Activated effector memory CD4-positive, alpha-beta T cell treated with Interleukin-2 at 50 U/mL for 16 hours (primary cell): ENCODE results near the gene FGD3.
A peak's percentile ranks its signal among the peaks of the same experiment; 100 is the strongest.

ENCODE experiments used
- DNase-seq: peaks from one replicate; pipeline ENCODE4 v3.0.0-alpha.2; 2020

FGD3 gene

GRCh38 chr9:93058355-93059010, 111.2 kb downstream of the FGD3 start, which contains the start of gene SUSD3:
SUSD3 (plus strand) TSS chr9:93058701; CDS start chr9:93058743, 42 bp downstream.
- peak; percentile 64 for DNase-seq

DNA sequence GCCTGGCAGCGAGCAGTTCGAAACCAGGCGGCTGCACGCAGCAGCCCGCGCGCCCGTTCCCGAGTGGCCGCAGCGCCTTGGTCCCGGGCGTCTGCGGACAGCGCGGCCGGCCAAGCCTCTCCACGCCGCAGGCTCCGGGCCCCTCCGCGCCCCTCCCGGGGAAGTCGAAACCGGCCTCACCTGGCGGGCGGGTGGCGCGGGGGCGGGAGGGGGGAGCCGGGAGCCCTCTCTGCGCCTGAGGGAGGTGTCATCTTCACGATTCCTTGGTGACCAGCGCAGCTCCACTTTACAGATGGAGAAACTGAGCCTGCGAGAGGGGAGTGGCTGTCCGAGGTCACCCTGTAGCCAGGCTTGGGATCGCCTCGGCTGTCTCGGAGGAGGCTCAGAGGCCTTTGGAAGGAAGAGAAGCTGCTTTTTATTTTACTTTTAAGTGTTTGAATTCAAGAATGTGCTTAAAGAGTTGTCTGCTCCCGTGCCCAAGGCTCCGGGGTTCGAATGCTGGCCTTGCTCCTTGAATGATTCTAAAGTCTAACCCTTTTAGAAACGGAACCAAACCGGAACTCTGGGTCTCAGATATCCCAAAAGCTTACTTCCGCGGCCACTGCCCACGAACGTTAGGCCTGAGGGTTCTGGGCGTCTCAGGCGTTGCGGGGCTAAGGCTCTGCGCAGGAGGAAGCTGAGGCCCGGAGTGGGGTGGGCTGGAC, 111.8 kb downstream of the FGD3 start:
- DNase-seq, result peak; percentile 22

DNA sequence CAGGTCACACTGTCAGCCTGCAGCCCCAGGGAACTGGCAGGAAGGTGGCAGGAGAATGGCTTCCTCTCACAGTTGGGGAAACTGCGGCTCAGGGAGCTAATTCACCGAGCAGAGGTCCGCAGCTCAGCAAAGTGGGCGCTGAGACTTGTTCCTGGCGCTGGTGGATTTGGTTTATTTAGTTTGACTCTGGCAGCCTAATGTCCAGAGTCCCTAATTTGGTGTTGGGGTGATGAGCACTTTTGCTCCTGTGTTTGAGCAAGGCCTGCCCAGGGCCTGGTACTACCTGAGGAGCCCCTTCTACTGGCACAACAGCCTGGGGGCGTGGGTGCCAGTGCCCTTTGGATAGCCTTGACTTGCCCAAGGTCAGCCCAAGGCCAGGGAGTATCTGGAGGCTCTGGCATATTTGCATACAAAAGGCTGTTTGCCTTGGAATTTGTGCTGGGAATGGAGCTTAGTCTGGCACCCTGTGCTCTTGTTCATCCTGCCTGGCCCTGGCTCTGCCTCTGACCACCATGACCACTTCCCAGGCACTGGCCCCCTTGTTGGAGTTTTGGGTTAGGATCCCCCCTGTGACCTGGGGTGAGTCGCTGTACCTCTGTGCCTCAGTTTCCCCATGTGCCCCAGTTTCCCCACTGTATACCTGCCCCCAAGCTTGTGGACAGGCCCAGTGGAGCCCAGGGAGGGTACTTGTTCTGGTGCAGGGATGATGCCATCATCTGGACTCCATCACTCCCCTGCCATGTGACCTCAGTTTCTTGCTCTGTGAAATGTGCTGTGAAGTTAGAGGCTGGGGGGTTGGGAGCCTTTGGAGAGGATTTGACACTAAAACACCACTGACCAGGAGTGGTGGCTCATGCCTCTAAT, 112.6 kb downstream of the FGD3 start:
- DNase-seq, result no peak

GRCh38 chr9:93060746-93061259, 113.5 kb downstream of the FGD3 start:
- DNase-seq, result no peak

DNA sequence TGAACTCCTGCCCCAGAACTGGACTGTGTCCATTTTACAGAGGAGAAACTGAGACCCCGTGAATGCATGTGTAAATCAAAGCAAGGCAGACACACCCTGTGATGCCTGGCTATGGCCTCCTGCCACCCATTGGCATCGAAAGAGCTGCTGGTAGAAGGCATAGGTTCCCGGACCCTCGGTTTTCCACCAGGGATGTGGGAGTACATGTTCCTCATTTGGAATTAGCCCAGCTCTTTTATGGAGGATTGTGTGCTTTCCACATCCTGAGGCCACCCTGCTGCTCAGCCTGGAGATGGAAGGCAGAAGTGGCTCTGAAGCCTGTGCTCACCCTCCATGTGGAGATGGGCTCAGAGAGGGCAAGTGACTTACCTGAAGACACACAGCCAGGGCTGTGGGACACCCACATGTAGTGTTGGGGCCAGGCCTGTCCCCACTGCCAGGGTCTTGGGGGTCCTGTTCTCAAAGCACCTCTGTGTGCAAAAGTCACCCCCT, 114.0 kb downstream of the FGD3 start:
- no peak for DNase-seq

- no peak for DNase-seq
These were observed 114.8 kb downstream of the FGD3 start for GRCh38 chr9:93061791-93062763.

DNA sequence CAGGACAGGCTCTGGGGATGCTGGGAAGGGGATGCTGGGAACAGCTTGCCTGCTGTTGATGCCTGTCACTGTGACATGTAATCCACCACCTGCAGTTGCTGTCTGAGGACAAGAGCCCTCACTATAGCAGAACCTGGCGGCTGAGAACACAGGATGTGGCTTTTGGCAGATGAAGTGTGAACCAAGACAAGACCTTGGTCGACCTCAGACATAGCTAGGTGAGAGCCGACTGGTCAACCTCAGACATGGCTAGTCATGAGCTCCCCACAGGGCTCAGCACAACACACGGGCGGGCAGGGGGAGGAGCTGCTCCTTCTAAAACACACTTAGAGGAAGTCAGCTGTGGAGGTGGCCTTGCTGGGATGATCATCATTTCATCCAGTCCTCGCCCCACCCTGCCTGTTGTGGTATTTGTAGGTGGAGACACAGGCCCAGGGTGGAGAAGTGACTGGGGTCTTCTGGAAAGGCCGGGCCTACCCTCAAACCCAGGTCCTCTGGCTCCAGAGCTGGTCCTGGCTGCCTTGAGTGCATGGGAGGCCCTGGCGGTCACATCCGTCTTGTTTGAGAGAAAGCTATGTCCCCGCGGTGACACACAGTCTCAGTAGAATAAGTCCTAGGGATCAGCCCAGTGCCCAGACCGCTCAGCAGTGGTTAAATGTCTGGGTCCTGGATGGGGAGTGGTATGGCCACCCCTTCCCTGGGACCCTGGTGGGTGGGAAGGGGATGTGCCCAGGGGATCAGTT, 117.2 kb downstream of the FGD3 start:
- peak; percentile 85 for DNase-seq

- no peak for DNase-seq
These were observed 117.9 kb downstream of the FGD3 start for GRCh38 chr9:93065135-93065720.

DNA sequence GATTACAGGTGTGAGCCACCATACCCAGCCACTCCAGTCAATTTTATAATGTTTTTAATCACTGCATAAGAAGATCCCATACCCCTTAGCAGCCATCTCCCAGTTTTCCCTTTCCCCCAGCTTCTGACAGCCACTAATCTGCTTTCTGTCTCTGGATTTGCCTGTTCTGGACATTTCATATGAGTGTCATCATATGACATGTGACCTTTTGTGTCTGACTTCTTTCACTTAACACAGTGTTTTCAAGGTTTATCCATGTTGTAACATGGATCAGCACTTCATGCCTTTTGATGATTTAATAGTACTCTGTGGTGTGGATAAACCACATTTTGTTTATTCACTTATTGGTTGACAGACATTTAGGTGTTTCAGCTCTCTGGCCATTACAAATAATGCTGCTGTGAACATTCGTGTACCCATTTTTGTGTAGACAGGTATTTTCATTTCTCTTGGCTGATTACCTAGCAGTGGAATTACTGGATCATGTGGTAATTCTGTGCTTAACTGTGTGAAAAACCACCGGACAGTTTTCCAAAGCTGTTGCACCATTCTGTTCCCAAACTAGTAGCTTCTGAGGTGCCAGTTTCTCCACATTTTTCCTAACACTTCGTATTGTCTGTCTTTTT, 119.8 kb downstream of the FGD3 start:
- no peak for DNase-seq

GRCh38 chr9:93068956-93069355, 121.6 kb downstream of the FGD3 start:
- DNase-seq, result no peak

GRCh38 chr9:93071464-93071863, 124.1 kb downstream of the FGD3 start:
- DNase-seq, result no peak

DNA sequence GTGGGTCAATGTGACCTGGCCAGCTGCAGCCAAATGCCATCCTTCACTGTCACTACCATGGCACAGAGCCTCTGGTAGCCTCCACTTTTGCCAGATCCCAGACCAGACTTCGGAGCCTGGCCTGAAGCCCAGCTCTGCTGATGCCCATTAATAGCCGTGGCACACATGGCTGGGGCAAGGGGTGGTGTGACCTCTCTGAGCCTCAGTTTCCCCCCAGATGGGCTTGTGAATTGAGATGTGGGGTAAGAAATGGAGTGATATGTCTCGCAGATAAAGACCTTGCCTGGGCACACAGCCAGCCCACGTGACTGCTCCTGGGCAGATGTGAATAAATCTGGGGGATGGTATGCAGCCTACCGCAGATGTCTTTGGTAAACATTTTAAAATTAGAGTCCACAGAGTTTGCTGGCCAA, 125.1 kb downstream of the FGD3 start:
- DNase-seq, result no peak

GRCh38 chr9:93076101-93076791, 128.9 kb downstream of the FGD3 start:
- no peak for DNase-seq

DNA sequence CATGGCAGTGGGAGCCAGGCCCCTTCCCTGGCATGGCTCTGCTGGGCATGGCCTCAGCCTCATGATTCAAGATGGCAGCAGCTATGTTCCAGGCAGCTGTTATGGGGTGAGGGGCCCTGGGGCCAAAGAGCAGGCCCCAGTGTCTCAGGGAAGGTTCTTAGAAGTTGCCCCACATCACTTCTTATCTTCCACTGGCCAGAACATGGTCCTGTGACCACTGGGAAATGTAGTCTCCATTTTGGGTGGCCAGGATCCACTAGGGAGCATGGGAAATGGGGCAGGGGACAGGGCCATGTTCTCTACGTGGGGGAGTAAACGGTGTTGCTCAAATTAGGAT, 129.4 kb downstream of the FGD3 start:
- no peak for DNase-seq

DNA sequence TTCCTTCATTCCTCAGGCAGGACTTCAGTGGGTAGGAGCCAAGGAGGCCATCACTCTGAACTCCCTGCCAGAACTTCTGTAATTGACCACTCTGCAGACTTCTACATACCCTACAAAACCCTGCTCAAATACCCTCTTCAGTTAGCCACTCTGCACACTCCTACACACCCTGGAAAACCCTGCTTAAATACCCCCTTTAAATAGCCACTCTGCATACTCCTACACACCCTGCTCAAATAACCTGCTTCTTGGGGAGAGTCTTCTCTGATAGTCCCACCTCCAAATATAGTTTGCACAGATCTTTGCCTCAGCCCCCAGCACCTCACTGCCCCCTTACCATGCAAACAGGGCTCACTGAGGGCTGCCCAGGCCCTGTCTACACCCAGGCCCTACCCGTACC, 130.0 kb downstream of the FGD3 start:
- no peak for DNase-seq

GRCh38 chr9:93077811-93078210, 130.5 kb downstream of the FGD3 start:
- no peak for DNase-seq

DNA sequence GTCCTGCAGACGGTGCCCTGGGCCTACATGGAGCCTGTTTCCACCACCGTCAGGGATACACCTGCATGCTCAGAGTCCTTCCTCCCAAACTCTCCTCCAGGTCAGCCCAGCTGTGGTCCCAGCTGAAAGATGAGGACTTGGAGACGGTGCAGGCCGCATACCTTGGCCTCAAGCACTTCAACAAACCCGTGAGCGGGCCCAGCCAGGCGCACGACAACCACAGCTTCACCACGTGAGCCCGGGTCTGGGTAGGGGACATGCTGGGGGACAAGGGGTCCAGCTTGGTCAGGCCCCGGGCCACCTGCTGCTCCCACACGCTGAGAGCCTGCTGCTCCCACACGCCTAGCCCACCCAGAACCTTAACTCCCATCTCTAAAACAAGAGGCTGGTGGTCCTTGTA, 132.0 kb downstream of the FGD3 start:
- no peak for DNase-seq

DNA sequence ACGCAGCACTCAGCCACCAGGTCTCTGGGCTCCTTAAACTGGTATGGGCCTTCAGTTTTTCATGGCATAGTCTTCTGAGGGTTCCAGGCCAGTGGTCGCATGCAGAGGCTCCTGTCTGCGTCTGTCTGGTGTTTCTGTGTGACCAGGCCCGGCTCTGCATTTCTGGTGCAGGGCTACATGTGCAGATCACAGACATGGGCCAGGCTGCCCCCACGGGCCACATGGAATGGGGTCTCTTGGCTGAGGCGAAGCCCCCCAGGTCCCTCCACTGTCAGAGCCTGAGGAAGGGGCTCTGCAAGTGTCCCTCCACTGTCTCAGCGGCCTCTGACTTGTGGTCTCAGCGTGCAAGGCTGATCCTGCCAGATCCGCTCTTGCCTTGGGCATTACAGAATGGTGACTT, 133.1 kb downstream of the FGD3 start:
- no peak for DNase-seq

DNA sequence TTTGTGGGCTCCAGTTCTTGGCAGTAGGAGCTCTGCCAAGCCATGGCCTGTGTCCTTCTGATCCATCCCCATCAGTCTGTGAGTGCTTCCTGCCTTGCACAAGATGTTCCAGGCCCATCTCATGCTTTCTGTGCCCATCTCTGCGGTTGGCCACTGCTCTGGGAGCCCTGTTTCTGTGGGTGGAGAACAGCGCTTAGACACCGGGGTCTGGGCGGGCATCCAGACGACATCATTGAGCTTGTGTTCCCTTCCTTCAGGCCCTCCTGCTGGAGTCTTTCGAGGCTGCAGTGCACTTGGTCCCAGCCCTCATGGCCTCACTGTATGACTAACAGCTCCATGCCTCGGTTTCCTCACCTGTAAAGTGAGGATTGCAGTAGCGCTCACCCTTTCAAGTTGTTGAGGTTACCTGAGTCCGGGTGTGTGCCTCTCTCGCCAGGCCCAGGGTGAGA, 133.8 kb downstream of the FGD3 start:
- DNase-seq, result no peak

- no peak for DNase-seq
These were observed 134.6 kb downstream of the FGD3 start for GRCh38 chr9:93081931-93082330.
